Heart left ventricle (tissue), 16 donors: ENCODE data around the gene GRB14. TPM values are rescaled to one million over a fixed set of nuclear protein-coding genes. Genes with fewer than 3 reads are reported as not detected.

ENCODE experiments used
- ATAC-seq, 4 donors: fragments of 200-7000 bp; cut with Tn5 transposase; one replicate each; pipeline ENCODE4 v1.9.1; 2020 to 2022; ENCODE audit warnings: moderate library complexity in 4 of 4, mild to moderate bottlenecking in 3 of 4, moderate number of reproducible peaks in 1 of 4
- DNase-seq, 5 donors: peaks; one replicate each; pipeline ENCODE4 v3.0.0-alpha.2; 2020
- H3K27ac ChIP-seq, 12 donors: fragments of 200-600 bp; sonication (generic) in 4 of 12; one replicate each; pipeline versions ENCODE4 v1.5.0 to v1.8.0; 2016 to 2022; ENCODE audit warnings: mild to moderate bottlenecking in 2 of 12
- H3K27me3 ChIP-seq, 9 donors: fragments of 200-600 bp; sonication (generic) in 2 of 9; one replicate each; pipeline versions ENCODE4 v1.5.1 to v1.8.0; 2016 to 2022; ENCODE audit warnings: mild to moderate bottlenecking in 3 of 9
- H3K36me3 ChIP-seq, 9 donors: fragments of 200-600 bp; sonication (generic) in 2 of 9; one replicate each; pipeline versions ENCODE4 v1.5.0 to v1.8.0; 2018 to 2022; ENCODE audit warnings: mild to moderate bottlenecking in 2 of 9
- H3K4me1 ChIP-seq, 12 donors: fragments of 200-600 bp; sonication (generic) in 4 of 12; one replicate each; pipeline versions ENCODE4 v1.5.0 to v1.8.0; 2016 to 2022; ENCODE audit warnings: mild to moderate bottlenecking in 3 of 12
- H3K4me3 ChIP-seq, 12 donors: fragments of 200-600 bp; sonication (generic) in 4 of 12; one replicate each; pipeline versions ENCODE4 v1.5.0 to v1.8.0; 2017 to 2022; ENCODE audit warnings: mild to moderate bottlenecking in 9 of 12, moderate library complexity in 4 of 12
- H3K9me3 ChIP-seq, 12 donors: fragments of 200-600 bp; sonication (generic) in 4 of 12; one replicate each; pipeline versions ENCODE4 v1.5.0 to v1.8.0; 2016 to 2022; ENCODE audit warnings: mild to moderate bottlenecking in 1 of 12
- POLR2A ChIP-seq, 2 donors: fragments of 450-650 bp; IDR thresholded peaks; one replicate each; pipeline ENCODE4 v1.6.1; 2017; ENCODE audit warnings: antibody characterized with exemption in 2 of 2, mild to moderate bottlenecking in 2 of 2, moderate library complexity in 2 of 2
- WGBS, 4 donors: extraction: QIAGEN DNeasy Blood & Tissue Kit in 2 of 4; methylation state at CpG; one replicate each; pipeline versions ENCODE4 v1.1.5 to v1.1.7; 2013 to 2018; 5-methylcytosine and 5-hydroxymethylcytosine counted together
- intact Hi-C, 10 donors: fragments of 100-400 bp; cut with DNase I; formaldehyde crosslinking; loops; one replicate each; pipeline versions ENCODE4 v1.11.1 to v1.14.2; 2022
- polyA plus RNA-seq, 2 donors: library from polyadenylated mRNA; stranded (reverse); fragments of 200-250 nt; gene quantifications; one replicate each; pipeline ENCODE4 v1.2.3, GENCODE V29; 2013
- total RNA-seq, 9 donors: library from RNA; depleted of rRNA in 2 of 9; stranded (reverse); fragments of >200 nt in 2 of 9; fragmentation: NEBNext Ultra II Directional in 3 of 9; extraction: Animal tissue kit (Norgen Biotek cat#: 25700) in 3 of 9; gene quantifications; one replicate each; pipeline versions ENCODE4 v1.1.0 to v1.2.4, GENCODE V29; 2016 to 2023
- TF ChIP-seq, protein P1 (sequence below), 12 donors: fragments of 200-600 bp; sonication (generic) in 4 of 12; IDR thresholded peaks; one replicate each; pipeline versions ENCODE4 v1.5.0 to v1.8.0; 2018 to 2022; ENCODE audit warnings: antibody characterized with exemption in 12 of 12, mild to moderate bottlenecking in 5 of 12
- donor health status: ischemic (EF 13 %, LVEDD 7.1; RV severe dilation, severe dysfunction).
- donor health status: healthy with polysubstance abuse.
- donor health status: DM: no; HTN: yes; CAD: no.
- donor health status: DM: no; HTN: no; CAD: no.
- donor health status: ischemic (EF 25% LVEDD 6.9; RV normal size, moderate dysfunction).
- donor health status: ischemic (EF 25% LVEDD 5.7; RV mildly dilated, moderate dysfunction).
- donor health status: healthy.
- donor health status: DM: yes; HTN: yes; CAD: no.
- donor health status: ischemic (EF 35%, LVEDD 5.7; RV mildly dilated, moderate dysfunction).
- donor health status: nonischemic (EF 11% LVEDD 7.7; RV severe dilation, severe dysfunction).
- donor health status: DM: yes; HTN: yes; CAD: no.
- donor health status: PGD.
- donor health status: ischemic (EF 29% LVEDD 5.4; RV normal size, mild dysfunction).
- donor health status: nonischemic (EF 23%, LVEDD 6.1; RV moderate dilation, normal function).

GRB14 gene
- total and polyA plus RNA-seq, 11 donors = 2.7 to 42.3 (median 13.3) TPM

DNA sequence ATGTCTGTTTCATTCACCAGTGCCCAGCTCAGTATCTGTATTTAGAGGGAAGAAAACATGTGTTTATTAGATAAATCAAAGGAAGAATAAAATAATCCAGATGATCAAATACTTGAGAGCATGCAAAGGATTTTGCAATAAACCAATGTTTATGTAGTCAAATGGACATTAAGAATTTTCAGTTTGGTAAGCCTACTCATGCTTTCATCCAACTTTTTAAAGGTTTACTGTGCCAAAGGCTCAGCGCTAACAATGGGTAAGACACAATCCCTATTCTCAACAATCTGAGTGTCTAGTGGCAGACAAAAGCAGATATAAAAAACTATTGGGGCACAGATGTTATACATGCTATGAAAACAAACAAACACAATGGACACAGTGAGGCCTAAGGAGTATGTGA lies 26.3 kb downstream of the GRB14 start:
- no peak overlapping the region for H3K4me3 ChIP-seq
- ATAC-seq (no peak), DNase-seq (no peak)
- H3K27ac ChIP-seq = no peak overlapping the region
- H3K9me3 ChIP-seq = peaks cover 0 to 10% (median 0%) of the 10 kb centered on the region in 12 donors
- H3K27me3 ChIP-seq = no peaks in the 10 kb centered on the region
- WGBS, 4 donors = 93 to 100% (median 99%) methylated on average over 1 of the region's 1 CpG
- intact Hi-C loops = loop anchor here in 4 of 10 donors (5.0 kb wide), 1 partner anchor 33 kb away; no protein-coding TSS in a partner anchor
- TF ChIP-seq, protein P1, sequence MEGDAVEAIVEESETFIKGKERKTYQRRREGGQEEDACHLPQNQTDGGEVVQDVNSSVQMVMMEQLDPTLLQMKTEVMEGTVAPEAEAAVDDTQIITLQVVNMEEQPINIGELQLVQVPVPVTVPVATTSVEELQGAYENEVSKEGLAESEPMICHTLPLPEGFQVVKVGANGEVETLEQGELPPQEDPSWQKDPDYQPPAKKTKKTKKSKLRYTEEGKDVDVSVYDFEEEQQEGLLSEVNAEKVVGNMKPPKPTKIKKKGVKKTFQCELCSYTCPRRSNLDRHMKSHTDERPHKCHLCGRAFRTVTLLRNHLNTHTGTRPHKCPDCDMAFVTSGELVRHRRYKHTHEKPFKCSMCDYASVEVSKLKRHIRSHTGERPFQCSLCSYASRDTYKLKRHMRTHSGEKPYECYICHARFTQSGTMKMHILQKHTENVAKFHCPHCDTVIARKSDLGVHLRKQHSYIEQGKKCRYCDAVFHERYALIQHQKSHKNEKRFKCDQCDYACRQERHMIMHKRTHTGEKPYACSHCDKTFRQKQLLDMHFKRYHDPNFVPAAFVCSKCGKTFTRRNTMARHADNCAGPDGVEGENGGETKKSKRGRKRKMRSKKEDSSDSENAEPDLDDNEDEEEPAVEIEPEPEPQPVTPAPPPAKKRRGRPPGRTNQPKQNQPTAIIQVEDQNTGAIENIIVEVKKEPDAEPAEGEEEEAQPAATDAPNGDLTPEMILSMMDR (IDR thresholded peaks at IDR 0.05) = no peak
- no peak for TF ChIP-seq POLR2A (IDR thresholded peaks at IDR 0.05)
- H3K4me1 ChIP-seq = peaks cover 0 to 7% (median 0%) of the 10 kb centered on the region in 12 donors
- no peaks in the 10 kb centered on the region for H3K36me3 ChIP-seq

DNA sequence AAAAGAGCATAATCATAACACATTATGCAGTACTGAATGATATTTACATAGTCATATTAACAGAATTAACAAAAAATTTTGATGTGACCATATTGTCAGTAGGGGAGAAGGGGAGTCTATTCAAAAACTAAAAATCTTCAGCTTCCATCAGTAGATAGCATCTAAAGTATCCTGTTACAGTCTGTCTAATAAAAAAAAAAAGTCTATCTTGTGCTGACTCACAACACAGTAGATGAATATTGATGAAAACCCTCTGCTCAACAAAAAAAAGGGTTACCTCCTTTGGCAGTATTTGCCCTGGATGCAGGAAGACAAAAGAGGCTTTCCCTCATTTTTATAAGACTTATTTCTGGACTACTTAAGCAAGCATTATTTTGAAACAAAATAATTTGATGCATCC lies 27.3 kb downstream of the GRB14 start:
- ATAC-seq (no peak), DNase-seq (no peak)
- H3K27ac ChIP-seq = no peak overlapping the region
- H3K4me1 ChIP-seq = peaks cover 0 to 6% (median 0%) of the 10 kb centered on the region in 12 donors
- no peak for TF ChIP-seq POLR2A (IDR thresholded peaks at IDR 0.05)
- TF ChIP-seq, protein P1 (IDR thresholded peaks at IDR 0.05) = no peak
- H3K9me3 ChIP-seq = peaks cover 0 to 10% (median 0%) of the 10 kb centered on the region in 12 donors
- H3K4me3 ChIP-seq = no peak overlapping the region
- intact Hi-C loops = no loop called here
- H3K27me3 ChIP-seq = no peaks in the 10 kb centered on the region
- H3K36me3 ChIP-seq = no peaks in the 10 kb centered on the region

DNA sequence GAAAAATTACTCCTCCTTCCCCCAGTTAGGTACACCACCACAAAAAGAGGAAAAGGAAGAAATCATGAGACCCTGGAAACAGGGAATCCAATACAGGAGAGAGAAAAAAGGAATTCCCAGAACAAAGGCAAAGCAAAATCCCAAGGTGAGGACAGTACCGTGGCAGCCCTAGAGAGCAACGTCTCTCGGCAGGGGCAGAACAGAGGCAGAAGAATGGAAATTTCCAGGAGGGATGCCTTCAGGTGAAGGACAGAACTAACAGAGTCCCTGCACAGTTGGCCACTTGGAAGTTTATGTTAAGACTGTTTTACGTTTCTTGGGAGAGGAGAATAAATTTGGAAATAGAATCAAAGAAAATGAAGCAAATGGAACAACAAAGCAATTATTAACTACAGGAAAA lies 27.7 kb downstream of the GRB14 start:
- DNase-seq = no peak
- no peak overlapping the region for H3K27ac ChIP-seq
- peaks cover 0 to 6% (median 0%) of the 10 kb centered on the region in 12 donors for H3K4me1 ChIP-seq
- intact Hi-C loops = no loop called here
- H3K27me3 ChIP-seq = no peaks in the 10 kb centered on the region
- H3K4me3 ChIP-seq = no peak overlapping the region
- H3K36me3 ChIP-seq = no peaks in the 10 kb centered on the region
- WGBS, 4 donors = 72 to 75% (median 73%) methylated on average over 4 of the region's 4 CpGs
- TF ChIP-seq POLR2A (IDR thresholded peaks at IDR 0.05) = no peak
- TF ChIP-seq, protein P1 (IDR thresholded peaks at IDR 0.05) = no peak
- H3K9me3 ChIP-seq = peaks cover 0 to 10% (median 0%) of the 10 kb centered on the region in 12 donors
- no peak for ATAC-seq

DNA sequence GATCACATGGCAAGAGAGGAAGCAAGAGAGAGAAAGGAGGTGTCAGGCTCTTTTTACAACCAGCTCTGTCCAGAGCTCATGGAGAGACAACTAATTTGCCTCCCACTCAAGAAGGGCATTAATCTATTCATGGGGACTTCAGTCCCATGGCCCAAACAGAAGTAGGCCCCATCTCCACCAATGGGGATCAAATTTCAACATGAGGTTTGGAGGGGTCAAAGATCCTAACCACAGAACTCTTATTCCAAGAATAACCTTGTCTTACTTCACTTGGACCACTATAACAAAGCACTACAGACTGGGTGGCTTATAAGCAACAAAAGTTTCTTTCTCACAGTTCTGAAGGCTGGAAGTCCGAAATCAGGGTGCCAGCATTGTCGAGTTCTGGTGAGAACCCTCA lies 31.8 kb downstream of the GRB14 start:
- Histone ChIP-seq H3K9me3 (peaks cover 0 to 10% (median 0%) of the 10 kb centered on the region in 12 donors), H3K4me3 (no peak overlapping the region), H3K27me3 (no peaks in the 10 kb centered on the region), H3K27ac (no peak overlapping the region), H3K36me3 (no peaks in the 10 kb centered on the region), H3K4me1 (no peaks in the 10 kb centered on the region)
- 71 to 94% (median 90%) methylated on average over 2 of the region's 2 CpGs for WGBS, 4 donors
- no peak for DNase-seq
- no peak for ATAC-seq
- TF ChIP-seq, protein P1 (IDR thresholded peaks at IDR 0.05) = no peak
- no peak for TF ChIP-seq POLR2A (IDR thresholded peaks at IDR 0.05)
- intact Hi-C loops = no loop called here
